Measurements from ENCODE around the gene LRP4.
"Not testable (repeated sequence)": the region's sequence is repeated elsewhere in the genome, so short reads cannot be mapped to it uniquely, and the experiment has no call there.

DNA sequence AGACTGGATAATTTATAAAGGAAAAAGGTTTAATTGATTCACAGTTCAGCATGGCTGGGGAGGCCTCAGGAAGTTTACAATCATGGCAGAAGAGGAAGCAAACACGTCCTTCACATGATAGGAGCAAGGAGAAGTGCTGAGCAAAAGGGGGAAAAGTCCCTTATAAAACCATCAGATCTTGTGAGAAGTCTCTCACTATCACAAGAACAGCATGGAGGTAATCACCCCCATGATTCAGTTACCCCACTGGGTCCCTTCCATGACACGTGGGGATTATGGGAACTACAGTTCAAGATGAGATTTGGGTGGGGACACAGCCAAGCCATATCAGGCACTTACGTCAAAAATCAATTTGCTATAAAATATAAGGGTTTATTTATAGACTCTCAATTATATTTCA lies 43.5 kb upstream of the LRP4 start:
- TF ChIP-seq POLR2A (IDR thresholded peaks at IDR 0.05): not testable (repeated sequence)
- TF ChIP-seq, protein P1, sequence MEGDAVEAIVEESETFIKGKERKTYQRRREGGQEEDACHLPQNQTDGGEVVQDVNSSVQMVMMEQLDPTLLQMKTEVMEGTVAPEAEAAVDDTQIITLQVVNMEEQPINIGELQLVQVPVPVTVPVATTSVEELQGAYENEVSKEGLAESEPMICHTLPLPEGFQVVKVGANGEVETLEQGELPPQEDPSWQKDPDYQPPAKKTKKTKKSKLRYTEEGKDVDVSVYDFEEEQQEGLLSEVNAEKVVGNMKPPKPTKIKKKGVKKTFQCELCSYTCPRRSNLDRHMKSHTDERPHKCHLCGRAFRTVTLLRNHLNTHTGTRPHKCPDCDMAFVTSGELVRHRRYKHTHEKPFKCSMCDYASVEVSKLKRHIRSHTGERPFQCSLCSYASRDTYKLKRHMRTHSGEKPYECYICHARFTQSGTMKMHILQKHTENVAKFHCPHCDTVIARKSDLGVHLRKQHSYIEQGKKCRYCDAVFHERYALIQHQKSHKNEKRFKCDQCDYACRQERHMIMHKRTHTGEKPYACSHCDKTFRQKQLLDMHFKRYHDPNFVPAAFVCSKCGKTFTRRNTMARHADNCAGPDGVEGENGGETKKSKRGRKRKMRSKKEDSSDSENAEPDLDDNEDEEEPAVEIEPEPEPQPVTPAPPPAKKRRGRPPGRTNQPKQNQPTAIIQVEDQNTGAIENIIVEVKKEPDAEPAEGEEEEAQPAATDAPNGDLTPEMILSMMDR (IDR thresholded peaks at IDR 0.05): not testable (repeated sequence)
